Mammary epithelial cell (primary cell): ENCODE results near the gene ING1.

Experiments
- CTCF ChIP-seq, 2 donors: IDR thresholded peaks in 1 of 2; conservative IDR thresholded peaks in 1 of 2; 2 replicates each; pipeline ENCODE4 v1.5.1; 2011 to 2012; ENCODE audit warnings: inconsistent platforms in 2 of 2, low read length in 2 of 2, mild to moderate bottlenecking in 2 of 2, control low read depth in 1 of 2, low read depth in 1 of 2; ENCODE audit not compliant: insufficient read depth in 1 of 2; ENCODE audit errors: extremely low read depth in 1 of 2
- EZH2 ChIP-seq: IDR thresholded peaks from 2 replicates; pipeline ENCODE4 v1.6.1; 2012; ENCODE audit warnings: low read length, inconsistent platforms, borderline replicate concordance

DNA sequence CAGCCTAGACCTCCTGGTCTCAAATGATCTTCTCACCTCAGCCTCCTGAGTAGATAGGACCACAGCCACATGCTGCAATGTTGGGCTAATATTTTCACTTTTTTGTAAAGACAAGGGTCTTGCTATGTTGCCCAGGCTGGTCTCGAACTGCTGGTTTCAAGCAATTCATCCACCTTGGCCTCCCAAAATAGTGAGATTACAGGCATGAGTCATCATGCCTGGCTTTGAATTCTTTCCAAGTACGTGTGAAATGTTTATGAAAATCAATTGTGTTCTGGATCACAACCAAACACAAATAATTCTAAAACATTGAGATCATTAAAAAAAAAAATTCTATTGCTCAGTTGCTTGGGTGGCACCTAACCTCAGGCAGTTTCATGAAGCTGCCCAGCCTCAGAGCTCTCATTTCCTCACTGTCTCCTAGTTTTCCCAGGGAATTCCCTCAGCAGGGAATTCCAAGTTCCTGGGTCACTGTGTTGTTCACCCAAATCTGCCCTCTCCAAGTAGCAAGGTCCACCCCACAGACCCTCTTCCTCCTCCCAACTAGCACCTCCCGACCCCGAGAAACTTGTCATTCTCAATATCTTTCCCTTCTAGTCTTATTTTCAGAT is 44.8 kb downstream of the ING1 start:
- TF ChIP-seq CTCF (conservative IDR thresholded peaks at IDR 0.05 in 1 of 2, IDR thresholded peaks at IDR 0.05 in 1 of 2; ENCODE audit: extremely low read depth in 1 of 2, insufficient read depth in 1 of 2, low read depth in 1 of 2, low read length in 2 of 2) = no peak
- TF ChIP-seq EZH2 = no peak
